Stimulated activated memory B cell treated with anti-CD40 and anti-IgM and Interleukin-4, amounts not matched to agents 10 μg/mL and 1 μg/mL and 100 μg/mL, for 72 hours (primary cell): Measurements from ENCODE around the gene BBX.

Source experiments
- ATAC-seq: fragments of 150-1000 bp; cut with Tn5 transposase; 2 replicates; pipeline ENCODE4 v1.10.0; 2021
- H3K27ac Mint-ChIP-seq: one replicate; pipeline ENCODE4 v1.8.0; 2022; ENCODE audit warnings: mild to moderate bottlenecking, mixed read lengths
- H3K27me3 Mint-ChIP-seq: one replicate; pipeline ENCODE4 v1.8.0; 2022; ENCODE audit warnings: mixed read lengths
- H3K36me3 Mint-ChIP-seq: one replicate; pipeline ENCODE4 v1.8.0; 2022; ENCODE audit warnings: mixed read lengths
- H3K4me1 Mint-ChIP-seq: one replicate; pipeline ENCODE4 v1.8.0; 2022; ENCODE audit warnings: mixed read lengths
- H3K4me3 Mint-ChIP-seq: one replicate; pipeline ENCODE4 v1.8.0; 2022; ENCODE audit warnings: mild to moderate bottlenecking, moderate library complexity, mixed read lengths
- H3K9me3 Mint-ChIP-seq: one replicate; pipeline ENCODE4 v1.8.0; 2022; ENCODE audit warnings: mixed read lengths

Gene BBX

GRCh38 chr3:107739227-107739626, 216.5 kb downstream of the BBX start:
- Mint-ChIP-seq H3K27me3 (no peaks in the 10 kb centered on the region), H3K9me3 (no peaks in the 10 kb centered on the region), H3K36me3 (peaks cover 18% of the 10 kb centered on the region), H3K4me1 (peaks cover 33% of the 10 kb centered on the region), H3K4me3 (no peak overlapping the region), H3K27ac (peak overlapping the region; percentile 28)
- ATAC-seq: peak; percentile 59

GRCh38 chr3:107740992-107741896, 218.5 kb downstream of the BBX start:
- Mint-ChIP-seq H3K4me3 (no peak overlapping the region), H3K27me3 (no peaks in the 10 kb centered on the region), H3K27ac (peak overlapping the region; percentile 50), H3K4me1 (peaks cover 33% of the 10 kb centered on the region), H3K9me3 (no peaks in the 10 kb centered on the region), H3K36me3 (peaks cover 18% of the 10 kb centered on the region)
- no peak for ATAC-seq

- H3K4me1 Mint-ChIP-seq: peaks cover 7% of the 10 kb centered on the region
Measured at GRCh38 chr3:107745354-107745753, 222.6 kb downstream of the BBX start.

DNA sequence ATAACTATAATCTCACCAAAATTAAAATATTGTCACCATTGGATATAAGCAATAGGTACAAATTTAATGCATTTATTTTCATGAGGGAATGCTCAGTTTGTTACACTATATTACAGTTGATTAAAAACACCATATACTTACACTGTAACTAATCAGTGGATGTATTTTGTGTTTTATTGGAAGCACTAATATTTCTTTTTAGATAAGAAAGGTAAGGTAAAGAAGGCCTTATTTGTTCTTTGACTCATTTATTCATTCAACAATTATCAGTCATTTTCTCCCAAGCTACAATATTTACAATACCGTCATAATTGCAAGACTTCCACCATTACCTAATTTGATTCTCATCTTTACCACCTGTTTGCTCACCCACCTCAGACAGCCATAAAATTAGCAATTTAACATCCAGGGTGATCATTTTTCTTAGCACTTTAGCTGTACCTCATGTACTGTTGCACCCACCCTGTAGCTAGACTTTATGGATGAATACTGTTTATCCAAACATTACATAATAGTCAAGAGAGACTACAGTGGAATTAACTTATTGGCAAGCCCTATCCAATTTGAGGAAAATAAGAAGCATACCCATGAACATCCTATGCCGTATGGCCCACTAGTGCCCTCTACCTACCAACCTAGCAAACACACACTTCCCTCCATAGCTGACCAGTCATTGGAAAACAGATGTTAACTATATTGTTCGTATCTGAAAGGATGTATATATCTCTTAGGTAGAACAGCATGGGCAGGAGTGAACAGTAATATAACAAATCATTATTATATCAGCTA, 229.6 kb downstream of the BBX start:
- Mint-ChIP-seq H3K4me1 (no peaks in the 10 kb centered on the region), H3K36me3 (peaks cover 11% of the 10 kb centered on the region), H3K9me3 (no peaks in the 10 kb centered on the region), H3K27me3 (no peaks in the 10 kb centered on the region), H3K27ac (no peak overlapping the region), H3K4me3 (no peak overlapping the region)
- no peak for ATAC-seq

More at GRCh38 chr3:107745354-107745753, 222.6 kb downstream of the BBX start:
- H3K27me3 Mint-ChIP-seq: no peaks in the 10 kb centered on the region
- no peak overlapping the region for H3K27ac Mint-ChIP-seq
- H3K36me3 Mint-ChIP-seq: peaks cover 10% of the 10 kb centered on the region
- no peaks in the 10 kb centered on the region for H3K9me3 Mint-ChIP-seq
- H3K4me3 Mint-ChIP-seq: no peak overlapping the region
- ATAC-seq: no peak

- no peak overlapping the region for H3K4me3 Mint-ChIP-seq
- H3K9me3 Mint-ChIP-seq: no peaks in the 10 kb centered on the region
- H3K36me3 Mint-ChIP-seq: peaks cover 19% of the 10 kb centered on the region
- no peaks in the 10 kb centered on the region for H3K4me1 Mint-ChIP-seq
- ATAC-seq: no peak
- no peaks in the 10 kb centered on the region for H3K27me3 Mint-ChIP-seq
- no peak overlapping the region for H3K27ac Mint-ChIP-seq
Measured at GRCh38 chr3:107753494-107753893, 230.7 kb downstream of the BBX start.

- H3K36me3 Mint-ChIP-seq: peaks cover 22% of the 10 kb centered on the region
- no peak for ATAC-seq
- no peaks in the 10 kb centered on the region for H3K9me3 Mint-ChIP-seq
- H3K27me3 Mint-ChIP-seq: no peaks in the 10 kb centered on the region
- no peak overlapping the region for H3K27ac Mint-ChIP-seq
- no peak overlapping the region for H3K4me3 Mint-ChIP-seq
- H3K4me1 Mint-ChIP-seq: no peaks in the 10 kb centered on the region
Measured at GRCh38 chr3:107753976-107754375, 231.2 kb downstream of the BBX start.

DNA sequence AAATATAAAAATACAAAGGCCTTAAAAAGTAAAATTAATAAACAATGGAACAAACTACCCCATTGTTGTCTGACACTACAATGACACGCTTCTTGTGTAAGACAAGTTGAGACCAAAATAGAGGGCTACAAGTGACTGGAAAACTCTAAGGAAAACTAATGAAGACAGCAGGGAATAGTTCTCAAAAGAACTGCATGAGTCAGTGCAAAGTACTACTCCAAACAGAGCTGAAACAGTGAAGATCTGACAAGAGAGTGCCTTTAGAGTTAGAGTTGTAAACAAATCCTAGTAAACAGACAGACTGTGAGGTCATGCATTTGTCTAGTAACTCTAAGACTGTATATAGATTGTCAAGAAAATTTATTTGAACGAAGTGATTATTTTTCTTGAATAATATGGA, 233.9 kb downstream of the BBX start:
- no peak for ATAC-seq
- peaks cover 37% of the 10 kb centered on the region for H3K36me3 Mint-ChIP-seq
- no peaks in the 10 kb centered on the region for H3K4me1 Mint-ChIP-seq
- H3K4me3 Mint-ChIP-seq: no peak overlapping the region
- H3K27me3 Mint-ChIP-seq: no peaks in the 10 kb centered on the region
- H3K27ac Mint-ChIP-seq: no peak overlapping the region
- H3K9me3 Mint-ChIP-seq: no peaks in the 10 kb centered on the region

- H3K27ac Mint-ChIP-seq: no peak overlapping the region
- H3K4me1 Mint-ChIP-seq: no peaks in the 10 kb centered on the region
Measured at GRCh38 chr3:107757140-107757539, 234.4 kb downstream of the BBX start.

DNA sequence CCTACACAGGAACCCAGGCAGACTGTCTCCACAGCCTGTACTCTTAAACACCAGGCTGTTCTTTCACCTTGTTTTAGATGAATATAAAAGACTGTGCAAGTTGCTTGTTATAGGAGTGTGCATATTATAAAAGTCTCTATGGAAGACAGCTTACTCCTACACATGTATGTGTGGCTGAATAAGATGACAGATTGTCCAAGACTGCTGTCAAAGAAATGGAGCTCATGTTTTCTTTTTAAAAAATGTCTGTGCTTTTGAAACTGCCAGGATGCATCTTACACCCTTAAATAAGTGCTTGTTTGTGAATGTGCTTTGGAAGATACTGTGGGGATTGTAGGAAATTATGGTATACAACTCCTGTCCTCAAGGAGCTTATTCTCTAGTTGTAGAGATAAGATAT, 237.4 kb downstream of the BBX start:
- Mint-ChIP-seq H3K27ac (no peak overlapping the region), H3K4me3 (no peak overlapping the region), H3K4me1 (no peaks in the 10 kb centered on the region), H3K9me3 (no peaks in the 10 kb centered on the region), H3K27me3 (no peaks in the 10 kb centered on the region), H3K36me3 (peaks cover 43% of the 10 kb centered on the region)
- no peak for ATAC-seq

More at GRCh38 chr3:107757140-107757539, 234.4 kb downstream of the BBX start:
- no peaks in the 10 kb centered on the region for H3K9me3 Mint-ChIP-seq
- H3K4me3 Mint-ChIP-seq: no peak overlapping the region
- no peak for ATAC-seq
- no peaks in the 10 kb centered on the region for H3K27me3 Mint-ChIP-seq
- peaks cover 37% of the 10 kb centered on the region for H3K36me3 Mint-ChIP-seq

DNA sequence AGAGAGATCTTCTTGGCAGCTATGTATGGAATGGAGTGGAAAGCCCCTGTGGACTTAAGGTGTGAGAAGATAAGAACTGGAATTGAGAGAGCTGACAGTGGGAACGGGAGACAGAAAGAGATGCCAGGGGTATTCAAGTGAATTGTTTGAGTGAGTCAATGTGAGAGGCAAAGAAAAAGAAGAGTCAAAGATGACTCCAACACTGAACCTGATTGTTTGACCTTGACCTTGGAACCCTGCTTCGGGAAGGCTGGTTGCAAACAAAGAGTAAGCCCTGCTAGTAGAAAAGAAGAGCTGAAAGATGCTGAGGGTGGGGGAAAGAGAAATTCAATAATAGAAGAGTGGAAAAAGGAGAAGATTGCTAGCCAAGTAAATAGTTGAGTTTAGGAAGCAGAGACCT, 238.6 kb downstream of the BBX start:
- Mint-ChIP-seq H3K36me3 (peaks cover 50% of the 10 kb centered on the region), H3K9me3 (no peaks in the 10 kb centered on the region), H3K4me3 (no peak overlapping the region), H3K4me1 (no peaks in the 10 kb centered on the region), H3K27ac (no peak overlapping the region), H3K27me3 (no peaks in the 10 kb centered on the region)
- no peak for ATAC-seq

- Mint-ChIP-seq H3K36me3 (peaks cover 49% of the 10 kb centered on the region), H3K9me3 (no peaks in the 10 kb centered on the region), H3K4me1 (peaks cover 7% of the 10 kb centered on the region), H3K27me3 (no peaks in the 10 kb centered on the region), H3K27ac (no peak overlapping the region), H3K4me3 (no peak overlapping the region)
- no peak for ATAC-seq
Measured at GRCh38 chr3:107765524-107765923, 242.8 kb downstream of the BBX start.

DNA sequence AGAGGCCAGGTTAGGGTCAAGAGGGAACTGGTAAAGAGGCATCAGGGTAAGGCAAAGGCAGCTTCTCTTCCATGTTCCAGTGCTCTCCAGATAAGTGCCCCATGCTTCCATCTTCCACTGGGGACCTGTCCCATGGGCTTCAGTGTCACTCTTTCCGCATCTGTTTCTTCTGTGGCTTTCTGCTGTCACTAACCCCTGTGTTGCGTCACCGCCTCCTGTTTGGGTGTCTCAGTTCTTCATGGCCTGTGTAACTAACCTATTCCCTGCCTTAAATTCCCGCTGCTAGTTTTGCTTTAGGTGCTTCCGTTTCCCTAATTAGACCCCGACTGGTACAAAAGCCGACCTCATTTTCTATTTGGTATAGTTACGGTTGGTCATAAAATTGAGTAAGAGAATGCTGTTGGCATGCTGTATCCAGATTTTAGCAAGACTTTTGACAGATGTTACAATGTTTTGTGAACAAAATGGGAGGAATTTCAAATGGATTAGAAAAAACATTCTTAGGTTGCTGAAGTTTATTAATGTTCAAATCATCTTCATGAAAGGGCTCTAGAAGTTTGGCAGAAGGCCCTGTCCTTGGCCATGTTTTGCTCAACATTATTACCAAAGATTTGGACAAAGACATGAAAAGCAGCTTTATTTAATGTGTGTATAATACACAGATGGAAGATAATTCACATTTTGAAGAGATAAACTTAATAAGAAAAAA, 245.3 kb downstream of the BBX start:
- Mint-ChIP-seq H3K4me1 (peaks cover 7% of the 10 kb centered on the region), H3K27me3 (no peaks in the 10 kb centered on the region), H3K4me3 (no peak overlapping the region), H3K36me3 (peaks cover 60% of the 10 kb centered on the region), H3K27ac (no peak overlapping the region), H3K9me3 (no peaks in the 10 kb centered on the region)
- ATAC-seq: no peak

DNA sequence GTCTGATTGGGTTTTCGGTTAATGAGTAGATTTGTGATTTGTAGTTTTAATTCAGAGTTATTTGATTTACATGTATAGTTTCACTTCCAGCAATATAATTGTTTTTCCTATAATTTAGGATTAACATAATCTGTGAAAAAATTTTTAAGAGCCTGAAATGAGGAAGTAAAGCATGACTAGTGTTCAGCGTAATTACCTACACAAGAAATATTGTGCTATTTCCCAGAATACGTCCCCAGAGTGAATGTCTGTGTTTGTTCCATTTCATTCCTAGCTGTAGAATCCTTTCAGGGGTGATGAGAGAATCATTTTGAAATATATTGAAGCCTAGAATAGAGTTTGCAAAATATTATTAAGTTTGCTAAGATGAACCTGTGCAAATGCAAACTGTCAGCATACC, 247.1 kb downstream of the BBX start:
- ATAC-seq: no peak

DNA sequence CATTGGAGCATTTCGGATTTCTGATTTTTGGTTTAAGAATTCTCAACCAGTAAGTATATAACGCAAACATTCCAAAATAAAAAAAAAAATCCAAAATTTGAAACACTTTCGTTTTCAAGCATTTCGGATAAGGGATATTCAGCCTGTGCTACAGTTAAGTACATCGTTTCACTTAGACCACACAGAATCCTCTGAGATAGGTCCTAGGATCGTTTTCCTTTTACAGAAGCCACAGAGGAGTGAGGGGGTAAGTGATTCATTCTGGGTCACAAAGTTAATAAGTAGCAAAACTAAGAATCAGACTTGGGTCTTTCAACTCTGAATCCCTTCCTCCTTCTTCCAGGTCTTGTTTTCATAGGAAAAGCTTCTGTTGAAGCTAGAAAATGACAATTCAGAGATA, 249.3 kb downstream of the BBX start:
- Mint-ChIP-seq H3K27ac (no peak overlapping the region), H3K27me3 (no peaks in the 10 kb centered on the region), H3K4me3 (no peak overlapping the region), H3K4me1 (peaks cover 7% of the 10 kb centered on the region), H3K9me3 (no peaks in the 10 kb centered on the region), H3K36me3 (peaks cover 44% of the 10 kb centered on the region)
- no peak for ATAC-seq

More for the DNA sequence above, 247.1 kb downstream of the BBX start:
- Mint-ChIP-seq H3K36me3 (peaks cover 64% of the 10 kb centered on the region), H3K4me1 (peaks cover 7% of the 10 kb centered on the region), H3K9me3 (no peaks in the 10 kb centered on the region), H3K4me3 (no peak overlapping the region), H3K27me3 (no peaks in the 10 kb centered on the region), H3K27ac (no peak overlapping the region)

DNA sequence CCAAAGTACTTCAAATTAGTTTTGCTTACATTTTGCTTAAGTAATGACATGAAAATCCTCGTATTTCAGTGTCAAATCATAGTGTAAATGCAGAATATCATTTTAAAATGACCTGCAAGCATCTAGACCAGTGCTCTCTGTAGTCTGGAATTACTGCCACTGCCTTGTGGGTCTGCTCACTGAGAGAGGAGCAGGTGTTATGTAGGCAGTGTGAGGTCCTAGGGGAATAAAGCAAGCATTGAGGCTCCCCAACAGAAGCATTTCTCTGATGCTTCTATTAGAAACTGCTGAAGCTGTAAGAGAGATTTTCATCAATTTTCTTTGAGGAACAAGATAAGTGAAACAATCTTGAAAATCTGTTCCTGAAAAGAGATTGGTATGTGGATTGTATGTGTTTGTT, 253.2 kb downstream of the BBX start:
- no peak for ATAC-seq
- peaks cover 52% of the 10 kb centered on the region for H3K36me3 Mint-ChIP-seq

More for the DNA sequence above, 253.2 kb downstream of the BBX start:
- Mint-ChIP-seq H3K27me3 (no peaks in the 10 kb centered on the region), H3K9me3 (no peaks in the 10 kb centered on the region), H3K4me1 (no peaks in the 10 kb centered on the region), H3K27ac (no peak overlapping the region), H3K4me3 (no peak overlapping the region)
